Caco-2 (cell line): ENCODE measurements around the gene MYO1F. TPM values are rescaled to one million over a fixed set of nuclear protein-coding genes. Genes with fewer than 3 reads are reported as not detected.

ENCODE experiments used
- BruUV-seq: library from RNA; stranded (reverse); fragments of 400-500 nt; replicated peaks from 2 replicates; lab custom pipeline; 2021; lab: Mats Ljungman, UMichigan
- CTCF ChIA-PET: fragments of 300-600 bp; sonication (Branson Sonifier 250); formaldehyde crosslinking; loops from one replicate; lab custom pipeline; 2022; ENCODE audit warnings: antibody characterized with exemption; lab: Charles Lee
- POLR2A ChIA-PET: fragments of 300-600 bp; sonication (Branson Sonifier 250); formaldehyde crosslinking; loops from one replicate; lab custom pipeline; 2022; ENCODE audit warnings: antibody characterized with exemption; lab: Charles Lee
- DNase-seq, 2 experiments: peaks; one replicate each; pipeline versions ENCODE4 v3.0.0 to v3.0.0-alpha.2; 2020 to 2022
- H3K27me3 ChIP-seq: replicated peaks from 2 replicates; pipeline ENCODE4 v1.6.0; 2011; ENCODE audit warnings: low read length; ENCODE audit not compliant: control insufficient read depth, insufficient read depth
- H3K36me3 ChIP-seq: 2 replicates; pipeline ENCODE4 v1.5.1; 2011; ENCODE audit warnings: low read length; ENCODE audit not compliant: control insufficient read depth, insufficient read depth
- H3K4me1 ChIP-seq: fragments of 250-450 bp; sonication (Bioruptor Pico); 2 replicates; pipeline ENCODE4 v1.5.1; 2020; ENCODE audit warnings: mild to moderate bottlenecking
- H3K4me3 ChIP-seq: 2 replicates; pipeline ENCODE4 v1.5.1; 2011; ENCODE audit warnings: low read depth, mild to moderate bottlenecking, control low read depth, low read length
- H3K9me3 ChIP-seq: fragments of 250-450 bp; sonication (Bioruptor Pico); 2 replicates; pipeline ENCODE4 v1.5.1; 2020; ENCODE audit warnings: mild to moderate bottlenecking, moderate library complexity
- H3K27ac Mint-ChIP-seq: one replicate; pipeline ENCODE4 v1.8.0; 2022; ENCODE audit warnings: mixed read lengths; ENCODE audit not compliant: unreplicated experiment
- H3K27me3 Mint-ChIP-seq: one replicate; pipeline ENCODE4 v1.8.0; 2022; ENCODE audit warnings: mixed read lengths; ENCODE audit not compliant: insufficient read depth, unreplicated experiment
- H3K36me3 Mint-ChIP-seq: one replicate; pipeline ENCODE4 v1.8.0; 2022; ENCODE audit warnings: mild to moderate bottlenecking, mixed read lengths; ENCODE audit not compliant: insufficient read depth, unreplicated experiment
- H3K4me1 Mint-ChIP-seq: one replicate; pipeline ENCODE4 v1.8.0; 2022; ENCODE audit warnings: low read depth, mixed read lengths; ENCODE audit not compliant: unreplicated experiment
- H3K4me3 Mint-ChIP-seq: one replicate; pipeline ENCODE4 v1.8.0; 2022; ENCODE audit warnings: mild to moderate bottlenecking, moderate library complexity, mixed read lengths; ENCODE audit not compliant: unreplicated experiment
- H3K9me3 Mint-ChIP-seq: one replicate; pipeline ENCODE4 v1.8.0; 2022; ENCODE audit warnings: mixed read lengths; ENCODE audit not compliant: unreplicated experiment
- CTCF ChIP-seq, 2 experiments: fragments of 200-600 bp in 1 of 2; IDR thresholded peaks; 1 replicate in 1 of 2; 2 replicates in 1 of 2; pipeline versions ENCODE4 v1.5.1 to v1.8.0; 2011 to 2022; ENCODE audit warnings: antibody characterized with exemption in 1 of 2, control low read depth in 1 of 2, inconsistent platforms in 1 of 2, low read depth in 1 of 2, low read length in 1 of 2, mild to moderate bottlenecking in 1 of 2, moderate library complexity in 1 of 2; ENCODE audit not compliant: insufficient read depth in 1 of 2, severe bottlenecking in 1 of 2, unreplicated experiment in 1 of 2
- intact Hi-C: fragments of 100-400 bp; cut with micrococcal nuclease; formaldehyde crosslinking; loops from one replicate; pipeline ENCODE4 v1.10.0; 2022; ENCODE audit not compliant: unreplicated experiment
- total RNA-seq: library from RNA; stranded (reverse); gene quantifications from 2 replicates; pipeline ENCODE4 v1.2.3, GENCODE V29; 2022

The MYO1F gene
- total RNA-seq, 1 experiment from 2014 or later, result 0.25 TPM

GRCh38 chr19:8512115-8512967 lies 64.9 kb downstream of the MYO1F start:
- Histone ChIP-seq H3K36me3 (peaks cover 2% of the 10 kb centered on the region), H3K27me3 (no peaks in the 10 kb centered on the region), H3K4me3 (peak overlapping the region; percentile 86), H3K9me3 (no peaks in the 10 kb centered on the region), H3K4me1 (peaks cover 12% of the 10 kb centered on the region; the same call in 1 of the 2 replicates)
- Mint-ChIP-seq H3K4me1 (no peaks in the 10 kb centered on the region), H3K27ac (no peak overlapping the region), H3K4me3 (peak overlapping the region; percentile 76), H3K9me3 (no peaks in the 10 kb centered on the region), H3K36me3 (peaks cover 17% of the 10 kb centered on the region), H3K27me3 (no peaks in the 10 kb centered on the region)
- DNase-seq, result peak; percentile 46 to 61
- ChIA-PET POLR2A (interaction anchor here (1.8 kb wide), 1 partner anchor 13 kb away, joined by 55 read pairs; no protein-coding TSS in a partner anchor), CTCF (interaction anchor here (0.5 to 2.0 kb wide), 3 partner anchors 99 to 248 kb away, joined by 5 to 16 read pairs (median 7); partner anchors contain the start of gene MARCHF2)
- intact Hi-C loops, result no loop called here
- no peak for TF ChIP-seq CTCF (IDR thresholded peaks at IDR 0.05; ENCODE audit: insufficient read depth in 1 of 2, low read depth in 1 of 2, low read length in 1 of 2, severe bottlenecking in 1 of 2, unreplicated experiment in 1 of 2)
- BruUV-seq, result no TSS peak

GRCh38 chr19:8511573-8512101 lies 65.6 kb downstream of the MYO1F start:
- Histone ChIP-seq H3K27me3 (no peaks in the 10 kb centered on the region), H3K36me3 (peaks cover 2% of the 10 kb centered on the region), H3K4me3 (no peak overlapping the region), H3K9me3 (no peaks in the 10 kb centered on the region), H3K4me1 (peaks cover 12% of the 10 kb centered on the region; the same call in 1 of the 2 replicates)
- Mint-ChIP-seq H3K36me3 (peaks cover 17% of the 10 kb centered on the region), H3K9me3 (no peaks in the 10 kb centered on the region), H3K4me3 (no peak overlapping the region), H3K27me3 (no peaks in the 10 kb centered on the region), H3K4me1 (no peaks in the 10 kb centered on the region), H3K27ac (no peak overlapping the region)
- intact Hi-C loops, result no loop called here
- BruUV-seq, result no TSS peak
- ChIA-PET CTCF (no interaction called here), POLR2A (no interaction called here)
- DNase-seq, result no peak
- TF ChIP-seq CTCF (IDR thresholded peaks at IDR 0.05; ENCODE audit: insufficient read depth in 1 of 2, low read depth in 1 of 2, low read length in 1 of 2, severe bottlenecking in 1 of 2, unreplicated experiment in 1 of 2), result peak in 1 of 2 experiments; percentile 1

- ChIA-PET POLR2A (no interaction called here), CTCF (interaction anchor here (0.6 kb wide), 1 partner anchor 63 kb away, joined by 6 read pairs; no protein-coding TSS in a partner anchor)
- Mint-ChIP-seq H3K27ac (no peak overlapping the region), H3K4me3 (no peak overlapping the region), H3K27me3 (no peaks in the 10 kb centered on the region), H3K4me1 (no peaks in the 10 kb centered on the region), H3K9me3 (no peaks in the 10 kb centered on the region), H3K36me3 (peaks cover 27% of the 10 kb centered on the region)
- Histone ChIP-seq H3K9me3 (no peaks in the 10 kb centered on the region), H3K4me1 (peaks cover 12% of the 10 kb centered on the region; the same call in 1 of the 2 replicates), H3K4me3 (no peak overlapping the region), H3K36me3 (peaks cover 2% of the 10 kb centered on the region), H3K27me3 (no peaks in the 10 kb centered on the region)
- TF ChIP-seq CTCF (IDR thresholded peaks at IDR 0.05; ENCODE audit: insufficient read depth in 1 of 2, low read depth in 1 of 2, low read length in 1 of 2, severe bottlenecking in 1 of 2, unreplicated experiment in 1 of 2), result no peak
- DNase-seq, result no peak
- intact Hi-C loops, result no loop called here
- BruUV-seq, result no TSS peak
Measured at GRCh38 chr19:8510589-8511115, 66.6 kb downstream of the MYO1F start.
